Sigmoid colon (tissue), 7 donors: Measurements from ENCODE around the gene FCGR2B. TPM values are rescaled to one million over a fixed set of nuclear protein-coding genes. Genes with fewer than 3 reads are reported as not detected.
"Not testable (repeated sequence)": the region's sequence is repeated elsewhere in the genome, so short reads cannot be mapped to it uniquely, and the experiment has no call there.

ENCODE experiments used
- DNase-seq: peaks from one replicate; pipeline ENCODE4 v3.0.0-alpha.2; 2019
- H3K27ac ChIP-seq, 4 donors: fragments of 200-600 bp; sonication (generic); one replicate each; pipeline ENCODE4 v1.5.1; 2016 to 2019; ENCODE audit warnings: mild to moderate bottlenecking in 1 of 4
- H3K27me3 ChIP-seq, 3 donors: fragments of 200-600 bp; sonication (generic); one replicate each; pipeline ENCODE4 v1.5.1; 2019; ENCODE audit warnings: mild to moderate bottlenecking in 1 of 3
- H3K36me3 ChIP-seq, 4 donors: fragments of 200-600 bp; sonication (generic); one replicate each; pipeline ENCODE4 v1.5.1; 2016 to 2019
- H3K4me1 ChIP-seq, 4 donors: fragments of 200-600 bp; sonication (generic); one replicate each; pipeline ENCODE4 v1.5.1; 2017 to 2019
- H3K4me3 ChIP-seq, 4 donors: fragments of 200-600 bp; sonication (generic); one replicate each; pipeline ENCODE4 v1.5.1; 2017 to 2019; ENCODE audit warnings: mild to moderate bottlenecking in 2 of 4, moderate library complexity in 1 of 4
- H3K9me3 ChIP-seq, 4 donors: fragments of 200-600 bp in 3 of 4; sonication (generic) in 3 of 4; one replicate each; pipeline versions ENCODE4 v1.5.1 to v1.6.1; 2013 to 2019
- POLR2AphosphoS5 ChIP-seq, 4 donors: sonication (generic); formaldehyde crosslinking; IDR thresholded peaks; one replicate each; pipeline ENCODE4 v1.6.1; 2017; ENCODE audit warnings: antibody characterized with exemption in 4 of 4
- WGBS, 2 donors: extraction: QIAGEN DNeasy Blood & Tissue Kit; methylation state at CpG; one replicate each; pipeline ENCODE4 v1.1.7; 2013; 5-methylcytosine and 5-hydroxymethylcytosine counted together
- intact Hi-C: fragments of 100-400 bp; cut with DNase I; formaldehyde crosslinking; loops from one replicate; pipeline ENCODE4 v1.15.1; 2023
- polyA plus RNA-seq, 3 donors: library from polyadenylated mRNA; stranded (reverse); fragments of 200-250 nt; gene quantifications; one replicate each; pipeline ENCODE4 v1.2.3, GENCODE V29; 2013
- total RNA-seq, 4 donors: library from RNA; depleted of rRNA; stranded (reverse); fragments of >200 nt; gene quantifications; one replicate each; pipeline ENCODE4 v1.1.0, GENCODE V29; 2016
- donor health status: healthy with polysubstance abuse.
- donor health status: Bipolar disorder and iron deficiency.
- donor health status: healthy.

FCGR2B gene
- total RNA-seq (10 to 100 TPM in 3 of 4 donors, 1 to 10 TPM in 1; 6.4 to 42.1 (median 23.0) TPM), polyA plus RNA-seq (10 to 100 TPM; 10.8 to 20.3 (median 15.9) TPM)

DNA sequence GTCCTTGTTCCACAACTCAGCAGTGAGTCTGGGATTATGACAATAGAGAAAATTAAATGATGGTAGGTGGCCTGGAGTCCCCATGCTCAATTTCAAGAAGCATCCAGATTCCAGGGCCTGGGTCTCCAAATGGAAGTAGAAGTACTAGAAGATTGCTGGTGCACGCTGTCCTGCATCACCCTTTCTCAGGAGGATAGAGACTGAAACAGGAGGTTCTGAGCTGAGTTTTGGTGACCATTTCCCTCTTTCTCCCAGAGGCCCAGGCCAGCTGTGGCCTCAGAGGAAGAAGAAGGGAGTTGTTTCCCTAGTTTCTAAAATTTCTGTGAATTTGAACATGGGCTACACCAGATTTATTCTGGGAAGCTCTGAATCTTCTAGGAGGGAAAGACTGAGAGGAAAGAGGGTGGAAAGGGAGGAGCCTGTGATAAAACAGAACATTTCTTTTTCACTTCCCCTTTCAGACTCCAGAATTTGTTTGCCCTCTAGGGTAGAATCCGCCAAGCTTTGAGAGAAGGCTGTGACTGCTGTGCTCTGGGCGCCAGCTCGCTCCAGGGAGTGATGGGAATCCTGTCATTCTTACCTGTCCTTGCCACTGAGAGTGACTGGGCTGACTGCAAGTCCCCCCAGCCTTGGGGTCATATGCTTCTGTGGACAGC is at the start of gene FCGR2B:
TSS of gene FCGR2B (plus strand) at position 460 of the 656 bp plus-strand sequence. CDS start at position 559, 99 bp downstream.
- no CpG with 5 or more reads among the region's 4 CpGs for WGBS, 2 donors

GRCh38 chr1:161616417-161616816 is 46.5 kb upstream of the FCGR2B start:
- H3K27ac ChIP-seq, DNase-seq, H3K4me1 ChIP-seq, intact Hi-C loops, H3K36me3 ChIP-seq, H3K4me3 ChIP-seq, H3K9me3 ChIP-seq: not testable (repeated sequence)
- 93 to 94% methylated on average over 30 of the region's 30 CpGs for WGBS, 2 donors
- H3K27me3 ChIP-seq: peaks cover 0 to 13% (median 0%) of the 10 kb centered on the region in 3 donors

More for the DNA sequence above, at the start of gene FCGR2B:
- H3K9me3 ChIP-seq, H3K4me3 ChIP-seq, H3K36me3 ChIP-seq, intact Hi-C loops, H3K27ac ChIP-seq, H3K4me1 ChIP-seq, H3K27me3 ChIP-seq, DNase-seq: not testable (repeated sequence)

- DNase-seq, intact Hi-C loops, H3K4me1 ChIP-seq, H3K36me3 ChIP-seq, H3K27ac ChIP-seq, H3K4me3 ChIP-seq, H3K9me3 ChIP-seq: not testable (repeated sequence)
- WGBS, 2 donors: 91 to 94% methylated on average over 4 of the region's 4 CpGs
- H3K27me3 ChIP-seq: peaks cover 0 to 21% (median 0%) of the 10 kb centered on the region in 3 donors
Observed at GRCh38 chr1:161618517-161618916, 44.4 kb upstream of the FCGR2B start.

GRCh38 chr1:161620399-161620798 is 42.5 kb upstream of the FCGR2B start:
- H3K27ac ChIP-seq, H3K4me3 ChIP-seq, H3K4me1 ChIP-seq, H3K9me3 ChIP-seq, H3K36me3 ChIP-seq, intact Hi-C loops, DNase-seq: not testable (repeated sequence)
- WGBS, 2 donors: 80 to 93% methylated on average over 7 of the region's 7 CpGs
- H3K27me3 ChIP-seq: peaks cover 0 to 21% (median 0%) of the 10 kb centered on the region in 3 donors

DNA sequence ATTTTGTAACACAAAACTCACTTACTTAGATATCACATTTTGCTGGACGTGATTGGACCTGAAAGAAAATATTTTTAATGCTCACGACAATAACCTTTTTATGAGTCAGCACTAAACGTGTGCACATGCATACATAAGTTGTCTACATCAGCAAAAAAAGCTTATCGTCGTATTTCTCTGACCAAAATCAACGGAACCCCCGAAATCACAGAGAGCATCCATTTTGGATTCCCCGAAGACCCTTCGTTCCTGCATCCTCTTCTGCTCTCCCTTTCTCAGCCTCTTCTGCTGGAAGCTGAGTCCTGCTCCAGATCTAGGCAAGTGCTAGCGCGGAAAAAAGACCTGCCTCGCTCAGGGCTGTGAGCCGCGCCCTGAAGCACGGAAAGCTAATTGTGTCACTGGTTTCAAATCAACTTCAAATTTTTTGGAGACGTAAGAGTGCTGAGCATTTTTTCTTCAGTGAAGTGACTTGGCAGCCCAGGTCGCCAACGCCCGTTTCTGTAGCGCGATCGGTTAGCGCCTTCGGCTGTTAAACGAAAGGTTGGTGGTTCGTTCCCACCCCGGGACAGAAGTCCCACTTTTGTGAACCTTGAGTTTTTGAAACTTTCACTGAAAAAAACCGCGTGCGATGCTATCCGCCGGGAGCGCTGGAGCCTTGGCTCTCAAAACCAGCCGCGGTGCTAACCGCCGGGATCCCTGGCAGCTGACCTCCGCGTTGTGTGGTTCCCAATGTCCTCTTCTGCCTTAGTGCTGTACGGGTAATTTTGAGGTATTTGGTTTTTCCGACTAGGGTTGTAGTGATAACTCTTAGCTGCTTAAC is 41.6 kb upstream of the FCGR2B start:
- H3K27ac ChIP-seq, H3K9me3 ChIP-seq, H3K4me1 ChIP-seq, intact Hi-C loops, H3K36me3 ChIP-seq: not testable (repeated sequence)
- Histone ChIP-seq H3K4me3 (peak overlapping the region in 3 of 4 donors; percentile 18 to 36 (median 31)), H3K27me3 (peaks cover 0 to 21% (median 0%) of the 10 kb centered on the region in 3 donors)
- 2 to 12% methylated on average over 41 of the region's 41 CpGs for WGBS, 2 donors
- peak in 1 of 4 donors; percentile 26 for TF ChIP-seq POLR2AphosphoS5 (IDR thresholded peaks at IDR 0.05)
- DNase-seq: peak; percentile 73

DNA sequence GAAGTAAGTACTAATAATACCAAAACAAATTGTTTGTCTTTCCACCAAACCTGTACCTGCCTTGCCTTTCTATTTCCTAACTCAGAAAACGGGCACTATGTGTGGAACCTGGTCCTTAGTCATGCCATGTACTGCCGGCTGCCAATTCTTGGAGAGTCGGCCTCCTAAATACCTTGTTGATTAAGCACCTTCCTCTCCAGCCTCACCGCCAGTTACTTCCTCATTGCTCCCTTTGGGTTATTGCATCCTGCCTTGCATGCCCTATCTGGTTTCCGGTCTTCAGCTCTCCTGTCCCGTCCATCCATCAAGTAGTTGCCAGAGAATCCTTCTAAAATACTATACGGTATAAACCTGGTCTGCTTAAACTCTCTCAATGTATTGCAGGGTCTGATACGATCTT is 40.9 kb upstream of the FCGR2B start:
- H3K4me1 ChIP-seq: not testable (repeated sequence)
- Histone ChIP-seq H3K4me3 (peak overlapping the region in 1 of 4 donors; percentile 36), H3K27me3 (peaks cover 0 to 21% (median 0%) of the 10 kb centered on the region in 3 donors)

GRCh38 chr1:161623401-161624051 is 39.4 kb upstream of the FCGR2B start:
- DNase-seq, intact Hi-C loops, H3K9me3 ChIP-seq, H3K27ac ChIP-seq, H3K4me3 ChIP-seq, H3K36me3 ChIP-seq, H3K4me1 ChIP-seq: not testable (repeated sequence)
- 43 to 56% methylated on average over 5 of the region's 6 CpGs for WGBS, 2 donors
- H3K27me3 ChIP-seq: peaks cover 0 to 21% (median 0%) of the 10 kb centered on the region in 3 donors

More for the DNA sequence above, 40.9 kb upstream of the FCGR2B start:
- H3K9me3 ChIP-seq, intact Hi-C loops, H3K36me3 ChIP-seq, DNase-seq, H3K27ac ChIP-seq: not testable (repeated sequence)
- WGBS, 2 donors: 21 to 32% methylated on average over 8 of the region's 8 CpGs

DNA sequence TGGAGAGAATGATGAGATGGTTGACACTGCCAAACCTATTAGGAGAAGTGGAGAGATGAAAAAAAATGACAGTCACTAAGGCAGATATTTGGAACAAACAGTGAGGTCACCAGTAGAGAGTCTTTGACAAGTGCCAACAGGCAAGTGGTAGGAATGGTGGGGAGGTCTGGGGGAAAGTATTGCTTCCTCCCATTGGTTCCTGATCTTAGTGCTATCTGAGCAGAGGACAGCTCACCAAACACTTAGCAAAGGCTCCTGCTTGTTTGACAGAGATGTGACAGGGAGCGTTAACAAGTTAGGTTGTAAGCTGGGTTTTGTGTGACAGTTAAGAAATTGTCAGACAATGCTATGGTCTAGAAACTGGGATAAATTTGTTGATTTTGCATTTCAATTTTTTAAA is 38.3 kb upstream of the FCGR2B start:
- DNase-seq, H3K4me3 ChIP-seq, H3K36me3 ChIP-seq, intact Hi-C loops, H3K4me1 ChIP-seq, H3K9me3 ChIP-seq, H3K27ac ChIP-seq: not testable (repeated sequence)
- 93 to 98% methylated on average over 1 of the region's 1 CpG for WGBS, 2 donors
- H3K27me3 ChIP-seq: peaks cover 0 to 21% (median 0%) of the 10 kb centered on the region in 3 donors

DNA sequence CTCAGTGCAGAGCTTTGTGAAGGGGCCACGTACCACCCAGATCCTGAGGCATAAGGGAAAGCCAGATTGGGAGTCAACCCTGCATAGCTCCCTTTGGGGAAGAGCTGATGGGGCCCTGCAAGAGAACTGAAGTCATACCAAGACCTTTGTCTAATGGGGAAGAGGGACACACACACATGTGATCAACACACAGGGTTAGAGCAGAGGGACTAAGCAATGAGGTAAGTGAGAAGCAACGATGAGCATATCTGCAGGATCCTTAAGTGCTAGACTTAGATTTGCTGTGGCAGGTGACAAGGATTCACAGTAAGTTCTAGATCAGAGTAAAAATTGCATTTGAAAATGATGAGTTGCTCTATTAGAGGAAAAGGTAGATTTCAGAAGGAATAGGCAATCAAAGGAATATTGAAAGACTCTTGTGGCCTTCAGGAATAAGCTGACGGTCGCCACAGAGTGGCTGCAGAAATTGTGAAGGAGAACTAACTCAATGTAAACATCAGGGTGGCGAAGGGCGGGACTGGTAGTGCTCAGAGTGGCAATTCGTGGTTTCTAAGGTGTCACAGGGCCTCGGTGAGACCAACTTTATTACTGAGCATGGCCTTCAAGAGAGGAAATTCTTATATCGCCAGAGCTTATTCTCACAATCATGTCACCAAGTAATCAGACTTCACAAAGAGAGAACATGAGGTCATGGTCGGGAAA is 36.3 kb upstream of the FCGR2B start:
- H3K36me3 ChIP-seq, H3K9me3 ChIP-seq, H3K4me1 ChIP-seq, H3K27ac ChIP-seq, H3K27me3 ChIP-seq, intact Hi-C loops, H3K4me3 ChIP-seq, DNase-seq: not testable (repeated sequence)
- 59 to 67% methylated on average over 9 of the region's 10 CpGs for WGBS, 2 donors

DNA sequence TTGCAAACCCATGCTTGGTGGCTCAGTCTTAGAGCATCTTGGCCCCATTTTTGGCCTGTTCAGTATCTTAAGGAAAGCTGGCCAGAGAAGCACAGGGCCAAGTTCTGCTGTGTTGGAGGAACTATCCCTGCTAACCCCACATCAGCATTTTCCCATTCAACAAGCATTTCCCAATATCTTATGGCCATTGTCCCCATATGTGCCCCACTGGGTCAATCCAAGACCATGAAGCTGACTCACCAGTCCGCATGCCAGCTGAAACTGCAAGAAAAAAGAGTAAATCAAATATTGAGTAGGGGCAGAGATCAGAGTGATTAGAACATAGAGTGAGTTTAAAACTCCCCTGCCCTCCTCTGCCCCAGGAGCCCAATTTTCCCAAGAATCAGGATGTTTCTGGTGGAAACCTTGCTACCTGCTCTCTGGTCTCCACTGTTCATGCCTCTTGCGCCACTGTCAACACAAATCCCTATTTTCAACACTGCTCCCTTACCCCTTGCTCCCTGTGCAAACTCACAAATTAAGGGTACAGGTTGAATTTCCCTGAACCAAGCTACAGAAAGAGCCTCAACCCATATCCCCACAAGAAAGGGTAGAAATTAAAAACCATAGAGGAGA is 32.7 kb upstream of the FCGR2B start:
- DNase-seq, H3K27me3 ChIP-seq, H3K4me3 ChIP-seq, H3K36me3 ChIP-seq, H3K4me1 ChIP-seq, H3K27ac ChIP-seq, intact Hi-C loops, H3K9me3 ChIP-seq: not testable (repeated sequence)
- 89 to 96% methylated on average over 1 of the region's 2 CpGs for WGBS, 2 donors
